ENCODE data around the gene SP110. TPM values are rescaled to one million over a fixed set of nuclear protein-coding genes. Genes with fewer than 3 reads are reported as not detected.

The SP110 gene
- total RNA-seq, 2 donors from 2014 or later, result 28.0 to 73.5 TPM

DNA sequence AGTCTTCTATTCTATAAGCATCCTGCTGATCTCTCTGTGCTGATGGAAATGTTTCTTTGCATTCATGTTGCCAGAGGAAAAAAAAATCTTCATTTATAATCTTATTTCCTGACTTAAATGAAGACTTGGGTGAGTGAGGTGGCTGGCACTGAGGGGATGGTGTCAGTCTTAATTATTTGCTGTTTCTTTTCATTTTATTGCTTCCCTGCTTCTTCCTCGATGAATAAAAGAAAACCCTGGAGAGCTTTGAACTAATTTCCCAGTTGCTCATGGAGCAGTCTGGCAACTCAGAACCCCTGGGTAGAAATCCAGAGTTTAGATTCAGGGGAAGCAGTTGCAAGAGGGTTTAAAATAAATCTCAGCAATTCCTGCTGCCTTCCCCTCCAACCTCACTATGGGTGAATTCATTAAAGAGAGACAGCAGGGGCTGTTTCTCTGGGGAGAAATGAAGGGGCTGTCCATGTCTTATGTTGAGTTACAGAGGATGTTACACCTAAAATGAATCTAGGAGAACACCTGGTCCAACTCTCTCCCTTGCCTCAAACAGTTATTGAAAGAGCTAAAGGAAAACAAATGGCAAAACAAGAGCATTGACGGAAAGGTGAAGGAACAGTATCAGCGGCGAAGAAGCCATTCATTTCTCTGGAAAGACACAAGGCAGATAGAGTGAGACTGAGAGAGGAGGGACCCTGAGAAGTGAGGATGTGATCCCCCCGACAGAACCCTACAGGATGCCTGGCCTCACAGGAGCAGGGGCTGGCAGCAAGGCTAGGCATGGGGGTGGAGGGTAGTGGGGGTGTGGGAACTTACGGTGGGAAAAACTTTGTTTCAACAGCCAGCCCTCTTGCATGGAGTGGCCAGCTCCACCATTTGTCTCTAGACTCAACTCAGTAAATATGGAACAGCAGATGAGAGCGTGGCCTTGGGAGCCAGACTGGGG is 41.0 kb downstream of the SP110 start:
- peaks cover 59% of the 10 kb centered on the region for H3K36me3 ChIP-seq
- H3K4me3 ChIP-seq, result no peak overlapping the region
- H3K4me1 ChIP-seq (ENCODE audit: control insufficient read depth in 1 of 2, low read depth in 2 of 2), result no peaks in the 10 kb centered on the region
- no peaks in the 10 kb centered on the region for H3K9me3 ChIP-seq
- ATAC-seq (ENCODE audit: insufficient number of reproducible peaks, low FRiP score, low read depth), result no peak
- no peaks in the 10 kb centered on the region for H3K27me3 ChIP-seq (replicated peaks; ENCODE audit: insufficient read depth)
- no peak for DNase-seq (ENCODE audit: low spot score)
- TF ChIP-seq, protein P1, sequence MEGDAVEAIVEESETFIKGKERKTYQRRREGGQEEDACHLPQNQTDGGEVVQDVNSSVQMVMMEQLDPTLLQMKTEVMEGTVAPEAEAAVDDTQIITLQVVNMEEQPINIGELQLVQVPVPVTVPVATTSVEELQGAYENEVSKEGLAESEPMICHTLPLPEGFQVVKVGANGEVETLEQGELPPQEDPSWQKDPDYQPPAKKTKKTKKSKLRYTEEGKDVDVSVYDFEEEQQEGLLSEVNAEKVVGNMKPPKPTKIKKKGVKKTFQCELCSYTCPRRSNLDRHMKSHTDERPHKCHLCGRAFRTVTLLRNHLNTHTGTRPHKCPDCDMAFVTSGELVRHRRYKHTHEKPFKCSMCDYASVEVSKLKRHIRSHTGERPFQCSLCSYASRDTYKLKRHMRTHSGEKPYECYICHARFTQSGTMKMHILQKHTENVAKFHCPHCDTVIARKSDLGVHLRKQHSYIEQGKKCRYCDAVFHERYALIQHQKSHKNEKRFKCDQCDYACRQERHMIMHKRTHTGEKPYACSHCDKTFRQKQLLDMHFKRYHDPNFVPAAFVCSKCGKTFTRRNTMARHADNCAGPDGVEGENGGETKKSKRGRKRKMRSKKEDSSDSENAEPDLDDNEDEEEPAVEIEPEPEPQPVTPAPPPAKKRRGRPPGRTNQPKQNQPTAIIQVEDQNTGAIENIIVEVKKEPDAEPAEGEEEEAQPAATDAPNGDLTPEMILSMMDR (IDR thresholded peaks at IDR 0.05), result no peak
- H3K27ac ChIP-seq, result no peak overlapping the region

DNA sequence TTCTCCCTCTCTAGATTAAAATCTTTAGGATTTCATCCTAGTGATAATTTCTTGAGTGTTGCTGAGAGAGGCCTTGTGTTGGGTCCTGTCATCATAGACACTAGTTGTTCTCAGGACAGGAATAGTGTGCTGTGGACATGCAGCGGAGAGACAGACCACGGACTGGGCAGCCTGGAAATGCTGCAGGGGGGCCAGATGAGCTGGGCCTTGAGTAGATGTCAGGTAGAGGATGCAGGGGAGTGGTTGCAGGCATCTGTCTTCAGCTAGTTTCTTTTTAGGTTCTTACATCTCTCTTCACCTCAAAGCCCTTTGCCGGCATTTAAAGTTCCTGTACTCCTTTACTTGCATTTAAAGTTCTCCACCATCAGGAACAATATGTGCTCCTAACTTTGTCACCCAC is 42.8 kb downstream of the SP110 start:
- TF ChIP-seq, protein P1 (IDR thresholded peaks at IDR 0.05), result no peak
- Histone ChIP-seq H3K4me1 (ENCODE audit: control insufficient read depth in 1 of 2, low read depth in 2 of 2) (no peaks in the 10 kb centered on the region), H3K36me3 (peaks cover 45% of the 10 kb centered on the region), H3K9me3 (no peaks in the 10 kb centered on the region), H3K27ac (no peak overlapping the region), H3K27me3 (replicated peaks; ENCODE audit: insufficient read depth) (no peaks in the 10 kb centered on the region), H3K4me3 (no peak overlapping the region)
- DNase-seq (ENCODE audit: low spot score) (no peak), ATAC-seq (ENCODE audit: insufficient number of reproducible peaks, low FRiP score, low read depth) (no peak)

DNA sequence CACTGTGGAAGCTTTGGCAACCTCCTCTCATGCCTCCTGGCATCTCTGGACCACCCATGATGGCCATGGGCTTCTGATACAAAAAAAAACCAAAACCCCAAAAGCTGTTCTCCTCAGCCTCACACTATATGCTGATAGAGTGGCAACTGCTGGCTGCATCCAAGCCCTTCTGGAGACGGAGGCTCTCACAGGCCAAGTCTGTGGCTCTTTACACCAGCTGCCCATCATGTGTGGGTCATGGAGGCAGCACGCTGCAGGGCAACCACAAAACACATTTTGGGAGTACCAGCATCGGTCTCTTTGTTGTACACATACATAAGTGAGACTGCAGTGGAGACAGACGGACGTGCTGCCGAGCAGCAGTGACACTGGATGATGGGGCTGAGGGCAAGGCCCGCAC is 45.3 kb downstream of the SP110 start:
- Histone ChIP-seq H3K27ac (no peak overlapping the region), H3K9me3 (no peaks in the 10 kb centered on the region), H3K4me1 (ENCODE audit: control insufficient read depth in 1 of 2, low read depth in 2 of 2) (no peaks in the 10 kb centered on the region), H3K36me3 (peaks cover 31% of the 10 kb centered on the region), H3K4me3 (no peak overlapping the region), H3K27me3 (replicated peaks; ENCODE audit: insufficient read depth) (no peaks in the 10 kb centered on the region)
- DNase-seq (ENCODE audit: low spot score) (no peak), ATAC-seq (ENCODE audit: insufficient number of reproducible peaks, low FRiP score, low read depth) (no peak)
- TF ChIP-seq, protein P1 (IDR thresholded peaks at IDR 0.05), result no peak

DNA sequence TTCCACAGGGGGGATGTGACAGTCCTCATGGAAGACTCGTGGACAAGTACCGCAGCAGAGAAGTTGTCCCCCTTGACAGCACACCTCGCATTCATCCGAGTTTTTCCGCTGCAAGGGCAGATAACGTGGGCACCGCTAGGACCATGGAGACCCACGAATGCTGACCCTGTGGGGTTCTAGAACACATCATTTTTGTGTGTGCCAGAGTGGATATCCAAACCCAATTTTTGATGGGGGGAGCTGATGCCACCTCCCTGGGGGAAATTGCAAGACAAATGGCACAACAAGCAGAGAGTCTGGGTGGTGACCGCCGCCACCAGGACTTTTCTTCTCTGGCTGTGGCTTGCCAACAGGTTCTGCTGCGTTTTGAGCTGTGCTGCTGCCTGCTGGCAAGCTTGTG is 46.9 kb downstream of the SP110 start:
- Histone ChIP-seq H3K27me3 (replicated peaks; ENCODE audit: insufficient read depth) (no peaks in the 10 kb centered on the region), H3K9me3 (no peaks in the 10 kb centered on the region), H3K4me1 (ENCODE audit: control insufficient read depth in 1 of 2, low read depth in 2 of 2) (no peaks in the 10 kb centered on the region), H3K4me3 (no peak overlapping the region), H3K27ac (no peak overlapping the region), H3K36me3 (peaks cover 32% of the 10 kb centered on the region)
- no peak for DNase-seq (ENCODE audit: low spot score)
- no peak for ATAC-seq (ENCODE audit: insufficient number of reproducible peaks, low FRiP score, low read depth)
- TF ChIP-seq, protein P1 (IDR thresholded peaks at IDR 0.05), result no peak

DNA sequence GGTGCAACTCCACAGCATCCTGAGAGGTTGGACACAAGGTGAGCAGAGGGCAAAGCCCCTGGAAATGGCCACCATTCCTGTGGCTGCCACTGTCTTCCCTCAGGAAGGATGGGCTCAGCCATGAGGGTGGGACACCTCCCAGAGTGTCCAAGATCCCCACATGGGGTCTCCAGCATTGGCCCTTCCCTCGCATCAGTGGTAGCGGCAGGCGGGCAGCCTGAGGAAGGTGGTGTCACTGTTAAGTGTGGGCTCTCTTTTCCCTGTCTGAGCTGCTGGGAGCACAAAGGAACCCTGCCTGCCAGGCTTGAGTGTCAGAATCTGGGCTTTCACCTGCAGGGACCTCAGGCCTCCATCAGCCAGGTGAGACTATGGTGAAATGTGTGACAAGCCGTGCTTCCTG is 47.6 kb downstream of the SP110 start:
- Histone ChIP-seq H3K27ac (no peak overlapping the region), H3K4me1 (ENCODE audit: control insufficient read depth in 1 of 2, low read depth in 2 of 2) (no peaks in the 10 kb centered on the region), H3K4me3 (no peak overlapping the region), H3K9me3 (no peaks in the 10 kb centered on the region), H3K27me3 (replicated peaks; ENCODE audit: insufficient read depth) (no peaks in the 10 kb centered on the region), H3K36me3 (peaks cover 25% of the 10 kb centered on the region)
- TF ChIP-seq, protein P1 (IDR thresholded peaks at IDR 0.05), result no peak
- ATAC-seq (ENCODE audit: insufficient number of reproducible peaks, low FRiP score, low read depth) (no peak), DNase-seq (ENCODE audit: low spot score) (no peak)
